HPDE6-E6E7 (cell line): ENCODE results near the gene PSKH1.
"Not testable (repeated sequence)": the region's sequence is repeated elsewhere in the genome, so short reads cannot be mapped to it uniquely, and the experiment has no call there.

ENCODE experiments used
- DNase-seq: peaks from one replicate; pipeline ENCODE4 v3.0.0; 2011; ENCODE audit warnings: missing footprints; ENCODE audit errors: extremely low spot score

The PSKH1 gene

DNA sequence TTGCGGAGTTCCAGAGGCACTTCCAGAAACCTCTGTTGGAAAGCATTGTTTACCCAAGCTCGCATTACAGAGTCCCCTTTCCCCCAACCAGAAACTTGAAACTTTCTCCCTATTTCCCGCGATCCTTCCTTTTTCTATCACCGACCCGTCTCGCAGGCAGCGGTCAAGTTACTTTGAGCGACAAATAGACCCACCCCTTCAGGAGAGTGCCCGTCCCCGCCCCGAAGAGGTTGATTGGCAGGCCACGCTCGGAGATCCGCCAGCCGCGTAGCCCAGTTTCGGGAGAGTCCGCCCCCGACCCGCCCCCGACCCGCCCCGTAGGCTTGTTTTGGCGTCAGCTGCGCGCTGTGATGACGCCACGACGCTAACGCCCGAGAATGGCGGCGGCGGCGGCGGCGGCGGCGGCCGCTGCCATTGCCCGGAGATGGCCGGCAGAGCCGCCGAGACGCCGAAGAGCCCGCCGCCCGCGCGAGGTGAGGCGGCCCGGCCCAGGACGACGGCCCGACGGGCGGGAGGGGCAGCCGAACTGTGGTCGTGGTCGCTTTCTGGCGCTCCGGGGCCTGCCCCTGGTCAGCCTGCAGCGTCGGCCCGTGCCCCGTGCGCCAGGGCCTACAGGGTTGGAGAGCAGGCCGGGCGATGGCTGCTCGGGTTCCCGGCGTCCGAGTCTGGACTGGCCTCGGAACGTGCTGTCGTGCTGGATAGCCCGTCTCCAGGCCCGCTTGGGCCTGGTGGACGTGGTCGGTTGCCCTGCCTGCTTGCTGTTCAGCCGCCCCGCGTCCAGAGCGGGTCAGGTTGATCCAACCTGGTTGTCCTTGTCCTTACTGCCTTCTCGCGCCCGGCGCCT, at the start of gene PSKH1:
TSS of gene PSKH1 (plus strand) at position 356 of the 844 bp plus-strand sequence. CDS start 15,496 bp downstream, outside the sequence.
- peak; percentile 100 for DNase-seq

DNA sequence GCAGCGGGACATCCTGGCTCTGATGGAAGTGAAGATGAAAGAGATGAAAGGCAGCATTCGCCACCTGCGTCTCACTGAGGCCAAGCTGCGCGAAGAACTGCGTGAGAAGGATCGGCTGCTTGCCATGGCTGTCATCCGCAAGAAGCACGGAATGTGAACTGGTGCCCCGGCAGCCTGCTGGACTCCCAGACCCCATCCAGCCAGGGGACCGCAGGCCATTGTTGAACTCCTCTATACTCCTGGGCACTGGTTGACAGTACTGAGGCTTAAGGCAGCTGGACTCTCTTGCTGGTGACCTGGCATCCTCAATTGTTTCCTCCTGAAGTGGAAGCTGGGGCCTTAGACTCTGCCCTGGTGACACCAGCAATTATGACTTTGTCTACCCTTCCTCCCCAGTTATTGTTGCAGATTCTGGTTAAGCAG, 49.7 kb upstream of the PSKH1 start:
- DNase-seq = no peak

- peak; percentile 66 for DNase-seq
Measured at GRCh38 chr16:67844497-67844896, 48.6 kb upstream of the PSKH1 start.

DNA sequence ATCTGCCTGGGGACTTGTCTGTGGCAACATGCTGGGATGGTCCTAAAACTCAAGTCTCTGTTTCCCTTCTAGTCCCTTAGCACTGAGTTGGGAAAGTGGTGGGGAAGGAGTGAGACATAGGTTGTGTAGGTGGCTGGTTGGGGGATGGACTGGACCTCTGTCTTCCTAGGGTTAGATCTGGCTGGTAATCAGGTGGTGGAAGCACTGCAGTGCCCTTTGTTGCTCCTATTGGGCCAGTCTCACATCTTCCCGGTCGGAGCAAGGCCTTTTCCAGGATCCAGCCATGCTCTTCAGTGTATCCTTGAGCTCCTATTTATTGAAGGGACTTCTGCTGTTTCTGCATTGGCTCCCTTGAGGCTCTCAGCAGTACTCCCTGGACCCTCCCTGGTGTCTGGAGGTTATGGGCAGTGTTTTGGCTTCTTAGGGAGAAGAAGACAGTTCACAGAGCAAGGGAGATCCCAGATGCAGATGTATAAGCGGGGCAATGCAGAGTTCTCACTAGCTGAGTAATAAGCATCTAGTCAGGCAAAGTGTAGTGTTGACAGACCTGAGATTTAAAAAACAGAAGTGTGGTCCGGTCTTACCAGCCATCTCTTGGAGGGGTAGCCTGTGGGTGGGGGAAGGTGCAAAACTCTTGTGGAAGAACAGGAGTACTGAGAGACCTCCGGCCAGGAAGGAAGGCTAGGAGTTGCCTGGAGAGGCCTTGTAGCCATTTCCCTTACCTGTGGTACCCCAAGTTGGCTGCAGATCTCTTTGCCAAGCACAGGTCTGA, 47.6 kb upstream of the PSKH1 start:
- DNase-seq = no peak

DNA sequence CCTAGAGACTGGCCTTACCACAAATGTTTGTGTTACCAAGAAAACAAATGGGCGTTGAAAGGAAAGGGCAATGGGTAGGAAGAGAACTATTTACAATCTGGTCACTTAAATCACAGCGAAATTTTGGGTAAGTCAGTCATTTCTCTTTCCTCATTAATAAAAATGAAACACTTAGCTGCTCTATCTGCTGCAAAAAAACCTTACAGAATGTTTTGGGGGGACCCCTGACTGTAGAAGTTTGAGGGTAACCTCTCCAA, 47.1 kb upstream of the PSKH1 start:
- DNase-seq = no peak

GRCh38 chr16:67846320-67847063, 46.6 kb upstream of the PSKH1 start, which contains the start of gene NUTF2:
Gene NUTF2 (plus strand): TSS chr16:67846933. CDS start chr16:67865131, 18,198 bp downstream.
- peak; percentile 93 for DNase-seq

DNA sequence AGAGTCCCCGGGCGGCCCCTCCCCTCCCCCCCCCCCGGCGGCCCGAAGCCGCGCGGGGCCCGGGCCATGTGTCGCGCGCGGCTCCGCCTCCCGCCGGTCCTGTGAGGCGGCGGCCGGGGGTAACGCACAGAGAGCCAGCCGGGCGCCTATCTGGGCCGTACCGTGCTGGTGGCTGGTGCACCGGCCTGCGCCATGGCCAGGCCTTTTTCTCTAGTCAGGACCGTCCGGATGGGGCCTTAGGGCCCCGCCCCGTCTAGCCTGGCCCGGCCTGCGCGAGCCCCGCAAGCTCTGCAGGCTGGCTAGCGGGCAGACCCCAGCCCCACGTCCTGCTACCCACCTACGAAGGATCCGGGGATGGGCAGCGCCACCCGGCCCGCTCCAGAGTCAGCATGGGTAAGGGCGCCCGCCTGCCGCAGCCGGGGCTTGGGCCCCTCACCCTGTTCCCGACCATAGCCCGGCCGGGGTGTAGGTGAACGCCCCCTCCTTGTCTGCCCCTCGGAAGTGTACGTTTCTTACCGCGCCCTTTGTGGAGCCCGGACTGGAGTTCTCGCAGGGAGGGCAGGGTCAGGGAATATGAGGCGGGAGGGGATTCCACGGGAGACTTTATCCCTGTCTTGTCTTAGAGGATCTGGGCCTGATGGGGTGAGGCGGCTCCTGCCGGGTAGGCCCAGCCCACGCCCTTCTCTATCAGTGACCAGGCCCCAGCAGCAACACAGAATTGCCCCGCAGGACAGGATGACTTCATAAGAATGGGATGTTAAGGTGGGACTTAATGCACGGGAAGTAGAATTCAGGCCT, 45.8 kb upstream of the PSKH1 start, which contains the start of gene CENPT:
TSS of gene CENPT (minus strand) at position 630 of the 798 bp plus-strand sequence. CDS start 13,834 bp downstream, outside the sequence.
- peak; percentile 83 for DNase-seq

GRCh38 chr16:67848118-67848517, 44.9 kb upstream of the PSKH1 start:
- no peak for DNase-seq

DNA sequence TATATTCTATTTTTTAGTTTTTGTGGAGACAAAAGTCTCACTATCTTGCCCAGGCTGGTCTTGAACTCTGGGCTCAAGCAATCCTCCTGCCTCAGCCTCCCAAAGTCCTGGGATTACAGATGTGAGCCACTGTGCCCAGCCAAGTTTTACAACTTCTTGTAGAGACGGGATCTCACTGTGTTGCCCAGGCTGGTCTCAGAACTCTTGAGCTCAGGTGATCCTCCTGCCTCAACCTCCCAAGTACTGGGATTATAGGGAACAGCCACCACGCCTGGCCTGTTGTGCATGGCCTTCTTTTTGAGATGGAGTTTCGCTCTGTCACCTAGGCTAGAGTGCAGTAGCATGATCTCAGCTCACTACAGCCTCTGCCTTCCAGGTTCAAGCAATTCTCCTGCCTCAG, 39.4 kb upstream of the PSKH1 start:
- DNase-seq = no peak

DNA sequence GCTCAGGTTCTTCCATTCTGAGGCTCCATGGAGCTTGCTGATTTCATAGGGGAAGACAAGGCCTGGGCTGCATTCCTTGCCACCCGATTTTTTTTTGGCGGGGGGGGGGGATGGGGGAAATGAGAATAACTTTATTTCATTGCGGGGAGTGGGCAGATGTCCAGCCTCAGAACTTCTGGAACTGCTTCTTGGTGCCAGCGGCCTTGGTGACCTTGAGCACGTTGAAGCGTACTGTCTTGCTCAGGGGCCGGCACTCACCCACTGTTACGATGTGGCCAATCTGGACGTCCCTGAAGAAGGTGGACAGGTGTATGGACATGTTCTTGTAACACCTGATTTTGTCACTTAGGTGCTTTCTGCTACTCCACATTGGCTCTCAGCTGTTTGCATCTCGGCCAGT, 37.3 kb upstream of the PSKH1 start:
- DNase-seq = no peak

- no peak for DNase-seq
Measured at GRCh38 chr16:67856927-67857546, 36.0 kb upstream of the PSKH1 start.

DNA sequence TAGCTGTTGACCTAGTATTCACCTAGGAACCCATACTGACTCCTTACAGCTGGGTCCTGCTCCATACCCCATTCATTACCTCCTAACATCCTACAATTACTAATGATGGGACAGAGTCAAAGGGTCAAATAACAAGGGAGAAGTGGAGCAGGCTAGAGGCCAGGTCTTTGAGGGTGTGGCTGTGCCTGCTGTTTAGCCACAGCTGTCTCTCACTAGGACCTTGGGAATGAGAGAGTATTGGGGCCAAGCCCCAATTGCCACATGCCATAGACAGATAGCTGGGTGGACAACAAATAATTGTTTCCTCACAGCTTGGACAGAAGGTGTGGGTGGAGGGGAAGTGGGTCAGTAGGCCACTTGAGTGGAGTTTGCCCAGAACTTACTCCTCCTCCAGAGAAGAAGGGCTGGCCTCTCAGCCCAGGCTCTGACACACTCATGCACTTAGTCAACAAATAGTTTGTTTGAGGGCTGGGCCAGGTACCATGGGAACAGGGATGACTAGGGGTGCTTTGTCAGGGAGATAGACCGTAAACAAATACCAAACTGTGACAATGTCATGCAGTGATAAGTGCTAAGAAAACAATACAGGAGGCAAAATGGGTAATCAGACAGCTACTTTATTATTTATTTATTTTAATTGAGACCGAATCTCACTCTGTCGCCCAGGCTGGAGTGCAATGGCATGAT, 35.4 kb upstream of the PSKH1 start:
- DNase-seq = peak; percentile 99

GRCh38 chr16:67858500-67858899, 34.6 kb upstream of the PSKH1 start:
- no peak for DNase-seq

DNA sequence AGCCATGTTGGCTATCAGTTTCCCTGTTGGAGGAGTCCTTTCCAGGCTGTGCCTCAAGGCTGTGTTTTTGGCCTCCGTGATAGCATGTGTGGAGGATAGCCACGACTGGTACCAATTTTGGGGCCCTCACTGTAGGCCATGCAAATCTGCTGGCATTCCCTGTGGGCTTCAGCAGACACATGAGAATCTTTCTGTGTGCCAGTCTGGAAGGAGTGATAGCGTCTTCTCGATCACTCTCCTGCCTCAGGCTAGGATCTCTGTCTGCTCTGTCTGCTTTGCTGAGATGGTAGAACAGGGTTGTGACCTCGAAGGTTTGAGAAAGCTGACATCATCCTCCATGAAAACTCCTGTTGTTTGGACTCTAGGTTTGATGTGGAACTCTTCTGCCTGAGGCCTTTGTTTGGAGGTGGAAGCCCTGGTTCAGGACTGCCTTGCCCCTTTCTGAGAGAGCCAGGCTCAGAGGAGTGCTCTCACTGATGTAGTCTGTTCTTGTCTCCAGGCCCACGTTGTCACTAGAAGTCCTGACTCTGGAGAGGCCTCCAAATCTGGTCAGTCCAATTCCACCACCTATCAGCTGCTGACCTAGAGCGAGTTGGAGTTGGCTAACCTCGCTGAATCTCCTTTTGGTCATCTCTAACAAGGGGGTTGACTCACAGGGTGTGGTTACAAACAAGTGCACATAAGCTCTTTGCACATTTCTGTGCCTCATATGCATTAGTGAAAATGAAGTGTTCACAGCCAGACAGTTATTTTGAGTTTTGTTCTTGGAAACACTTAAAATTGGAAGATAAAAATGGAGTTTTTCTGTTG, 32.3 kb upstream of the PSKH1 start:
- DNase-seq = no peak

- DNase-seq = no peak
Measured at GRCh38 chr16:67861877-67862276, 31.2 kb upstream of the PSKH1 start.

GRCh38 chr16:67862623-67863583, 30.2 kb upstream of the PSKH1 start:
- no peak for DNase-seq

GRCh38 chr16:67864044-67864443, 29.0 kb upstream of the PSKH1 start:
- not testable (repeated sequence) for DNase-seq

- DNase-seq = no peak
Measured at GRCh38 chr16:67864594-67864993, 28.5 kb upstream of the PSKH1 start.
